GM19238 (cell line): ENCODE data around the gene KIF5B.

Experiments
- DNase-seq: peaks from one replicate; pipeline ENCODE4 v3.0.0; 2011; ENCODE audit warnings: low spot score; ENCODE audit not compliant: insufficient read length

Gene KIF5B

DNA sequence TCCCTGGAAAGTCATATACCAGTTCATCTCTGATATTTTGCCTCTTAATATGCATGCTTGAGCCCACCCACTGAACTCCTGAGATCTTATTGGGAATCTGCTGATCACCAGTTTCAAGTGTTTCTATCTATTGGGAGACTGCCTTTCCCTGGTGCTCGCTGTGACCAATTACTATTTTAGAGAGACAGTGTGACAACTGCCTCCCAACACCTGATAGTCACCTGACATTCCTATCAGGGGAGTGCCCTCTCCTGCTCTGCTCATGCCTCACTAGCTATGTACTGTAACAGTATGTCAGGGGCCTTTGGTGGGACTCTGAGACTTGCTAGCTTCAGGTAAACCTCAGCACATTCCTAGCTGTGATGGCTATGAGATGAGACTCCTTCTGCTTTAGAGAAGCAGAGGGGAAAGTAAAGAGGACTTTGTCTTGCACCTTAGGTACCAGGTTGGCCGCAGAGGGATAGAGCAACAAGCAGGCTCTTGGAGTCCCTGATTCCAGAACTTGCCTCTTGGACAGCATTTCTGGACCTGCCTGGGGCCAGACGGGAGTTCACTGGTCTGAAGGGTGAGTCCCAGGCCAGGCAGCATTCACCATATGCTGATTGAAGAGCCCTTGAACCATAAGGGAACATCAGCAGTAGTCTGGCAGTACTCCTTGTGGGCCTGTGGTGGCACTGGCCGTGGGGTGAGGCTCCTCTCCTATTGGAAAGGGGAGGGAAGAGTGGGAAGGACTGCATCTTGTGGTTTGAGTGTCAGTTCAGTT lies 93.2 kb downstream of the KIF5B start:
- DNase-seq = no peak

DNA sequence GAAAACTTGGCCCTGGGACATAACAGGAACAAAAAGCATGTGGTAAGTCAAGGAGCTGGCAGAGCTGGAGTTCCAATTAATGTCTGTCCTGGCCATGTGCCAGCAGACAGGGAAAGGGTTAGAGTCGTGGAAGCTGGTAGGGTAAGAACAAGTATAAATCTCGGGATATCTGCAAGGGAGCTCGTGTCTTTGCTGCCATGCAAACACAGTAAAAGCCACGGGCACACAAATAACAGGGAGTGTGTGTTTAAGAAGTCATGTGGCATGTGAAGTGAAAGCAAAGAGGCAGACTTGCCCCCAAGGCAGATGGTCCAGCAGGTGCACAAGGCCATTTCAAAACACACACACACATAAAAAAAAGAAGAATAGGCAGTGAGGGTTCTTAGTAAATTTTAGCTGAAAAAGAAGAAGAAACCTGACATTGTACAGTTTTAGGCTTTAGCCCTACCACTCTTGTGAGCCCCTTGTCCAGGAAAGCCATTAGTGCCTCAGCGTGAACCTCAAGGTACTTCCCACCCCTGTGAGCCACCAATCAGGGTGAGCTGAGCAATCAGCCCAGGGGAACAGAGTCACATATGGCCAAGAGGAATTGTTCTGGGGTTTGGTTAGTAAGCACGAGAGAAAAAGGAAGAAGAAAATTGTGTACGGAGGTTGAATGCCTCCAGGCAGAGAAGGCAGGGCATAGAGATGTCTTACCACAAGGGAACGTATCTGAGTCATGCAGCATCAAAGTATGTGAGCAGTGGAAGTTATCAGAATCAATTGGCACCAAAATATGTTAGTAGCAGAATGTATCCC lies 94.7 kb downstream of the KIF5B start:
- no peak for DNase-seq

DNA sequence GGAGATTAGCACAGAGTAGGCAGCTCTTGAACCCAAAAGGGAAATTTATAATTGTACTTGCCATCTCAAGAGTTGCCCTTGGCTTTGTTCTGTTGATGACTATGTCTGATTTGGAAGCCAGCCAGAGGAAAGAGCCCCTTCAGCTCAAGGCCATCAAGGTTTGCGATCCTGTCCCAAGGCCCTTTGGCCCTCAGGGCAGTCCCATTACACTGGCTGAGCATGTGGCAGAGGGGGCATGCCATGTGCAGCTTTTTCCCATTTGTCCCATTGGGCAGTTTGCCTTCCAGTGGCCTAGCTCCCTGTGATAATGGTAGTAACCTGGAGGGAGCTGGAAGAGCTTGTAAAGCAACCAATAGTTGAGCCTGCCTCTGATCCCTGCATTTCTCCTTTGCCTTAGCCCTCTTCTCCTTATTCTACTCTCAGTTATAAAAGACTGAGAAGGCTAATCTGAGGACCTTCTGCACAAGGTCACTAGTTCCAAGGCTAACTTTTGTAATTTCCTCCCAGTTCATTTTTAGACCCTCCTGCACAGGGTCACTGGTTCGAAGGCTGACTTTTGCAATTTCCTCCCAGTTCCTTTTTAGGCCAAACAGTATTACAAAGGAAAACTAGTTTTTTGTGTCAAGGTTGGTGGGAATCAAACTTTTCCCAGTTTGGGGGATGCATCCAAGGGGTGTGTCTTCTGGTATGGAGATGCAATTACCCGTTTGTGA lies 96.6 kb downstream of the KIF5B start:
- no peak for DNase-seq
